ENCODE results near the gene HCST.
"Not testable (repeated sequence)": the region's sequence is repeated elsewhere in the genome, so short reads cannot be mapped to it uniquely, and the experiment has no call there.

HCST gene

GRCh38 chr19:35879770-35880317 lies 22.5 kb upstream of the HCST start:
- DNase-seq (ENCODE audit: low read depth in 2 of 2, low spot score in 1 of 2), result no peak

- no peak for DNase-seq (ENCODE audit: low read depth in 2 of 2, low spot score in 1 of 2)
These were observed 20.1 kb upstream of the HCST start for GRCh38 chr19:35882114-35882832.

GRCh38 chr19:35883882-35884281 lies 18.4 kb upstream of the HCST start:
- no peak for DNase-seq (ENCODE audit: low read depth in 2 of 2, low spot score in 1 of 2)

GRCh38 chr19:35885225-35885738 lies 17.0 kb upstream of the HCST start:
- DNase-seq (ENCODE audit: low read depth in 2 of 2, low spot score in 1 of 2), result no peak

GRCh38 chr19:35885904-35886303 lies 16.4 kb upstream of the HCST start:
- no peak for DNase-seq (ENCODE audit: low read depth in 2 of 2, low spot score in 1 of 2)

GRCh38 chr19:35887197-35887596 lies 15.1 kb upstream of the HCST start:
- DNase-seq (ENCODE audit: low read depth in 2 of 2, low spot score in 1 of 2), result no peak

- no peak for DNase-seq (ENCODE audit: low read depth in 2 of 2, low spot score in 1 of 2)
These were observed 13.9 kb upstream of the HCST start for GRCh38 chr19:35888398-35888797.

- DNase-seq (ENCODE audit: low read depth in 2 of 2, low spot score in 1 of 2), result no peak
These were observed 12.8 kb upstream of the HCST start for GRCh38 chr19:35889370-35890112.

GRCh38 chr19:35890113-35890650 lies 12.1 kb upstream of the HCST start:
- no peak for DNase-seq (ENCODE audit: low read depth in 2 of 2, low spot score in 1 of 2)

GRCh38 chr19:35891819-35892218 lies 10.5 kb upstream of the HCST start:
- DNase-seq (ENCODE audit: low read depth in 2 of 2, low spot score in 1 of 2), result not testable (repeated sequence)

GRCh38 chr19:35894342-35894741 lies 8.0 kb upstream of the HCST start:
- DNase-seq (ENCODE audit: low read depth in 2 of 2, low spot score in 1 of 2), result no peak

- DNase-seq (ENCODE audit: low read depth in 2 of 2, low spot score in 1 of 2), result no peak
These were observed 6.3 kb upstream of the HCST start for GRCh38 chr19:35895911-35896642.

GRCh38 chr19:35896643-35897040 lies 5.7 kb upstream of the HCST start:
- no peak for DNase-seq (ENCODE audit: low read depth in 2 of 2, low spot score in 1 of 2)

GRCh38 chr19:35897706-35898451 lies 4.5 kb upstream of the HCST start:
- no peak for DNase-seq (ENCODE audit: low read depth in 2 of 2, low spot score in 1 of 2)

- DNase-seq (ENCODE audit: low read depth in 2 of 2, low spot score in 1 of 2), result no peak
These were observed 3.9 kb upstream of the HCST start for GRCh38 chr19:35898499-35898809.

GRCh38 chr19:35899547-35900214 lies 2.6 kb upstream of the HCST start:
- DNase-seq (ENCODE audit: low read depth in 2 of 2, low spot score in 1 of 2), result peak in 1 of 2 donors; percentile 75

- no peak for DNase-seq (ENCODE audit: low read depth in 2 of 2, low spot score in 1 of 2)
These were observed 1.2 kb upstream of the HCST start for GRCh38 chr19:35901055-35901644.

GRCh38 chr19:35902870-35903475 lies 644 bp downstream of the HCST start:
- DNase-seq (ENCODE audit: low read depth in 2 of 2, low spot score in 1 of 2), result no peak

- DNase-seq (ENCODE audit: low read depth in 2 of 2, low spot score in 1 of 2), result peak; percentile 76 to 84
These were observed 1.3 kb downstream of the HCST start for GRCh38 chr19:35903550-35904179.

Measured in stimulated activated CD8-positive, alpha-beta memory T cell treated with anti-CD3 and anti-CD28 coated beads, Interleukin-4, amount 100 ng/mL, for 1 hour (primary cell).